Measurements from ENCODE around the gene CAMK1G.

The CAMK1G gene

GRCh38 chr1:209619696-209620486 lies 36.4 kb downstream of the CAMK1G start:
- no peak for DNase-seq (ENCODE audit: low read depth)

- no peak for DNase-seq (ENCODE audit: low read depth)
Measured at GRCh38 chr1:209620487-209620884, 37.0 kb downstream of the CAMK1G start.

- DNase-seq (ENCODE audit: low read depth): no peak
Measured at GRCh38 chr1:209621286-209621685, 37.8 kb downstream of the CAMK1G start.

GRCh38 chr1:209621741-209622655 lies 38.5 kb downstream of the CAMK1G start:
- DNase-seq (ENCODE audit: low read depth): no peak

GRCh38 chr1:209622841-209623829 lies 39.6 kb downstream of the CAMK1G start:
- DNase-seq (ENCODE audit: low read depth): no peak

GRCh38 chr1:209624558-209625549 lies 41.3 kb downstream of the CAMK1G start:
- no peak for DNase-seq (ENCODE audit: low read depth)

DNA sequence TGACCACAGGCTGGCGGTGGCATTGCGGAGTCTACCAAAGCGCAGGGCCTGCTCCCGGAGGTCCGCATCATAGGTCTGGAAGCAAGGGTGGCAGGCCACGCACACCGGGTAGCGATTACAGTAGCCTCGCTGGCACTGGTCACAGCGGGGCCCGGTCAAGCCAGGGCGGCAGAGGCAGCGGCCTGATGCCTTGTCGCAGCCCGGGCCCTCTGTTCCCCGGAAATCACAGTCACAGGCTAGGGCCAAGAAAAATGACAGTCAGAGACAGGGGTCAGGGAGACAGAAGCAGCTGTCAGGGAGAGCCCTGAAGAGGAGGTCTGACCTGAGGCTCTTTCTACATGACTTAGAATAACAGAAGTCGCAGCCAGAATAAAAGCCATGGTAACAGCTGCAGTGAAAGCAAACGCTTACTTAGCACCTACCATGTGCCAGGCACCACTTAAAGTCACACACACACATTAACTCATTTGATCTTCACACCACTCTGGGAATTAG lies 42.3 kb downstream of the CAMK1G start:
- DNase-seq (ENCODE audit: low read depth): no peak

- DNase-seq (ENCODE audit: low read depth): no peak
Measured at GRCh38 chr1:209626346-209627026, 43.0 kb downstream of the CAMK1G start.

DNA sequence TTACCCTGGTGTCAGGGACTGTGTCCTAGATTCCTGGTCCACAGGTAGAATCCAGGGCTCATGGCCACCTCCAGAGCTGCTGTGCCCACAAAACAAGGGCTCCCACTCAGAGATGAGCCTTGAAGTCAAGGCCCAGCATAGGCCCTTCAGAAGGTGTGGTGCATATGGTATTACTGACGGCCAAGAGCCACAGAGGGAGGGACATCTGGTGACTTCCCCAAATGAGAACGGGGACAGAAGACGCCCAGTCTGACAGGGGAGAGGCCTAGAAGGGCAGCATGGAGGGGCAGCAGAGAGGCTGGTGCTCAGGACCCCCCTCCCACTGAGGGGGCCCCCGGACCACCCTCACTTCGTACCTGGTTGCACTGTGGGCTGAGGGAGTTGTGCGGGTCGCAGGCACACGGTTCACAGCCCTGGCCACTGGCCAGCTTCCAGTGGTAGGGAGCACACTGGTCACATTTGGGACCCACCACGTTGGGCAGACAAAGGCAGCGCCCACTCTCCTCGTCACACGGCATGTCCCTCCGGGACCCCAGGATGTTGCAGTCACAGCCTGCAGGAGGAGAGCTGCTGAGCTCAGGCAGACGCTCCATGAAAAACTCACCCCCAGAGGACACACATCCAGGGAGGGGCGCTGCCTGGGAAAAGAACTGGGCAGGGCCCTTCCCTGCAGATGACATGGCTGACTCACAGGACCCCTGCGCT lies 43.7 kb downstream of the CAMK1G start:
- no peak for DNase-seq (ENCODE audit: low read depth)

GRCh38 chr1:209627732-209628196 lies 44.2 kb downstream of the CAMK1G start:
- DNase-seq (ENCODE audit: low read depth): peak; percentile 65

- DNase-seq (ENCODE audit: low read depth): no peak
Measured at GRCh38 chr1:209628618-209629299, 45.2 kb downstream of the CAMK1G start.

- DNase-seq (ENCODE audit: low read depth): no peak
Measured at GRCh38 chr1:209629621-209630382, 46.3 kb downstream of the CAMK1G start.

DNA sequence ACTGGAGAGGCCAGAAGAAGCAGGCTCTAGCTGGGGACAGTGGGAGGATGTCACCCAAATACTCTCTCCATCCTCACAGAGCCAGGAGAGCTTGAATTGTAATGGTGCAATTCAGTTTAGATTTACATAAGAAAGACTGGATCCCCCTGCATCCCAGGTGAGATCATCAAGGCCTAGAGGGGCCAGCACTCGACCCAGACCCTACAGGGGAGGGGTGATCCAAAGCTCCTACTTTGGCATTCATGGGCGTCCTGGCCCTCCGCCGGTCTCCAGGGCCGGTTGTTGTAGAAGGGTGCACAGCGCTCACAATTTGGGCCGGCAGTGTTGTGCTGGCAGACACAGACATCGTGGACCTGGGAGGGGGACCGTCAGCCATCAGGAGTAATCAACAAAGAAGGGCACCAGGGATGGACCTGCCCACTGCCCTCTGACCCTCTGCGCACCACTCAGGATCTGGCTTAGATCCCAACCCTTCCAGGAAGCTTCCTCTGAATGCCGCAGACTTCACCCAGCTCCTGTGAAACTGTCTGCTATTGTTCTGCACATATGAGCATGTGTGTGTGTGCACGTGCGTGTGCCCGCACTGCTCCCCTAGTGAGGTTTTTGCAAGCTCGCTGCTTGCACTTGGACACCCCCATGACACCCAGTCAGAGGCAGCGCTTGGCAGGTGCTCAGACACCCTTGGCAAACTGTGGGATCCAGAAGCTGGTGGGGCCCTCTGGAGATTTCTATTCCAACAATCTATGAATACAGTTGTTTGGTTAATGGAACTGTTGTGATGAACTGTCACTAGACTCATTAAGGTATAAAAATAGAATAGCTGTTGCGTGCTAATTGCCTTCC lies 47.1 kb downstream of the CAMK1G start:
- no peak for DNase-seq (ENCODE audit: low read depth)

DNA sequence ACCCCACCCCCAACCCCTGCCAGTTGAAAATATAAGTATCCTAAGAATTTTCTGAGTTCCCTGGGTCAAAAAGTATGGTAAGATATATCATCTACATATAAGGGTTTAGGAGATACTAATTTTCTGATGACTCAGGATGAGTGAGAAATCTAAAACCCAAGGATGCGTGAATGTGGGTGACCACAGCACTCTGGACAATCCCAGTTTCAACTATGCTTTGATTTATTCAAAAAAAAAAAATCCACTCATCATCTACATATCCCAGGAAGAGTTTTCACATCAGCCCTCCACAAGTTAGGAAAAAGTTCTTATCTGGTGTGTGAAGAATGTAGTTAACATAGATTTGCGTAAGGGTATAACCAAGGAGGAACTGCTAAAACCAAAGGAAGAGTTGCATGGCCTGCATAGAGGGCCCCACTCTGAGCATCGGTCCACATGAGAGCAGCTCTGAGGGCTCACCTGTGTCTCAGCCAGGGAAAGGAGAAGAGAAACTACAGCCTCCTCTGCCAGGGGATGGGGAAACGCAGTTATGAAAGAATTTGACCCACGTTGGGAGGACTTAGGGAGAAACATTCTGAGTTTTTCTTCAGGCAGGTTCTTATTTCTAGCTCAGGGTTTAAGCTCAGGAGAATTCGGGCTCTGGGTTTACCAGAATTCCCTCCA lies 50.0 kb downstream of the CAMK1G start:
- DNase-seq (ENCODE audit: low read depth): no peak

GRCh38 chr1:209634005-209634737 lies 50.7 kb downstream of the CAMK1G start:
- no peak for DNase-seq (ENCODE audit: low read depth)
